T-helper 2 cell treated with Interferon-gamma antibody and Interleukin-4, amounts not matched to agents 5 μg/mL and 100 μg/mL, for 36 hours (primary cell): Measurements from ENCODE around the gene DNAJC3.
"Not testable (repeated sequence)": the region's sequence is repeated elsewhere in the genome, so short reads cannot be mapped to it uniquely, and the experiment has no call there.

ENCODE experiments used
- DNase-seq: peaks from one replicate; pipeline ENCODE4 v3.0.0; 2021; ENCODE audit warnings: low spot score
- H3K27ac Mint-ChIP-seq: one replicate; pipeline ENCODE4 v1.8.0; 2021; ENCODE audit warnings: mild to moderate bottlenecking, mixed read lengths
- H3K27me3 Mint-ChIP-seq: one replicate; pipeline ENCODE4 v1.8.0; 2021; ENCODE audit warnings: low read depth, mixed read lengths
- H3K36me3 Mint-ChIP-seq: one replicate; pipeline ENCODE4 v1.8.0; 2021; ENCODE audit warnings: low read depth, mixed read lengths
- H3K4me1 Mint-ChIP-seq: one replicate; pipeline ENCODE4 v1.8.0; 2021; ENCODE audit warnings: low read depth, mixed read lengths
- H3K4me3 Mint-ChIP-seq: one replicate; pipeline ENCODE4 v1.8.0; 2022; ENCODE audit warnings: mild to moderate bottlenecking, moderate library complexity, mixed read lengths
- H3K9me3 Mint-ChIP-seq: one replicate; pipeline ENCODE4 v1.8.0; 2021; ENCODE audit warnings: mixed read lengths

Gene DNAJC3

GRCh38 chr13:95713651-95714050, 36.7 kb downstream of the DNAJC3 start:
- Mint-ChIP-seq H3K36me3 (peaks cover 53% of the 10 kb centered on the region), H3K27ac (no peak overlapping the region), H3K4me1 (no peaks in the 10 kb centered on the region), H3K4me3 (no peak overlapping the region), H3K9me3 (peaks cover 12% of the 10 kb centered on the region), H3K27me3 (no peaks in the 10 kb centered on the region)
- no peak for DNase-seq

DNA sequence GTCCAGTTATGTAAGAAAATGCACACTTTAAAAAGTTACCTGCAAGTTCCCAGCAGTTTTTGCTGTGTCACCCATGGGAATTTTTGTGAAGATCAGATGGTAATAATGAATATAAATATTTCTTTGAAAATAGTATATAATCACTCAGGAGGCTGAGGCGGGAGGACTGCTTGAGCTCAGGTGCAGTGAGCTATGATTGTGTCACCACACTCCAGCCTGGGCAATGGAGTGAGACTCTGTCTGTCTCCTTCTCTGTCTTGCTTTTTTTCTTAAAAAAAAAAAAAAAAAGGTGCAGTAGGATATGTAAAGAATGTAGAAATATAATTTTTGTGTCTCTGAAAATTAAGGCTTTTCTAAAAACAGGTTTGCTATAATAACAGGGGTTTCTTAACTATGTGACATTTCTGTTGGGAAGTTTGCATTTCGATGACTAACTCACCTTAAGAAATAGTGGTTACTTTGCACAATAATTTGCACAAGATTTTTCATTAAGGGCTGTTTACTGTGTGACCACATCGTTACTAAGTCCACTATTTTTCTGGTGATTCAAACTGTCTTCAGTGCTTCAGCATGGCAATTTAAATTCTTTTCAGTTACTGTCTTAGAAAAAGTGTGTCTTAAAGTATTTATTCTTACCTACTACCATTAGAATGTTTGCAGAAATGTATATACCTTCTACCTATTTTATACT, 37.3 kb downstream of the DNAJC3 start:
- Mint-ChIP-seq H3K27ac (no peak overlapping the region), H3K4me3 (no peak overlapping the region), H3K4me1 (no peaks in the 10 kb centered on the region), H3K27me3 (no peaks in the 10 kb centered on the region), H3K9me3 (peaks cover 12% of the 10 kb centered on the region), H3K36me3 (peaks cover 55% of the 10 kb centered on the region)
- DNase-seq, result no peak

GRCh38 chr13:95716231-95716630, 39.3 kb downstream of the DNAJC3 start:
- Mint-ChIP-seq H3K36me3 (peaks cover 43% of the 10 kb centered on the region), H3K9me3 (peaks cover 12% of the 10 kb centered on the region), H3K4me3 (no peak overlapping the region), H3K4me1 (no peaks in the 10 kb centered on the region), H3K27ac (no peak overlapping the region), H3K27me3 (no peaks in the 10 kb centered on the region)
- DNase-seq, result no peak

GRCh38 chr13:95722241-95722640, 45.3 kb downstream of the DNAJC3 start:
- Mint-ChIP-seq H3K4me1 (peaks cover 8% of the 10 kb centered on the region), H3K27ac (no peak overlapping the region), H3K27me3 (no peaks in the 10 kb centered on the region), H3K9me3 (no peaks in the 10 kb centered on the region), H3K36me3 (peaks cover 38% of the 10 kb centered on the region), H3K4me3 (no peak overlapping the region)
- no peak for DNase-seq

DNA sequence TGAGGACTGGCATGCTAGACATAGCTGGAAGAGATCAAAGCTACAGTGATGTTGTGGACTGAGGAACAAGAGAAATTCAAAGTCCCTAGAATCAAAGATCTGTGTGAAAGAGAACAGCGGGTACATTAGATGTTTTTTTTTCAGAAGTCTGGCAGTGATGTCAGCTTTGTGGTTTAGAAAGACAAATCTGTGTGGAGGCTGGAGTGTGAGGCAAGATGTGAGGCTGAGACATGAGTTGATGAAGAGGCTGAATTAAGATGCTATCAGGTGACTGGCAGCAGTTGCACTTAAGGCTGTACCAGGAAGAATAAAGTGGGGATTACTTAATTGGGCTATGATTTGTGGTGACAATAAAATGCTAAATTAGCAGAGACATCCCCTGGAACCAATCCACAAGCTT, 46.5 kb downstream of the DNAJC3 start:
- Mint-ChIP-seq H3K36me3 (peaks cover 42% of the 10 kb centered on the region), H3K4me3 (no peak overlapping the region), H3K4me1 (peaks cover 8% of the 10 kb centered on the region), H3K27ac (no peak overlapping the region), H3K27me3 (no peaks in the 10 kb centered on the region), H3K9me3 (no peaks in the 10 kb centered on the region)
- no peak for DNase-seq

DNA sequence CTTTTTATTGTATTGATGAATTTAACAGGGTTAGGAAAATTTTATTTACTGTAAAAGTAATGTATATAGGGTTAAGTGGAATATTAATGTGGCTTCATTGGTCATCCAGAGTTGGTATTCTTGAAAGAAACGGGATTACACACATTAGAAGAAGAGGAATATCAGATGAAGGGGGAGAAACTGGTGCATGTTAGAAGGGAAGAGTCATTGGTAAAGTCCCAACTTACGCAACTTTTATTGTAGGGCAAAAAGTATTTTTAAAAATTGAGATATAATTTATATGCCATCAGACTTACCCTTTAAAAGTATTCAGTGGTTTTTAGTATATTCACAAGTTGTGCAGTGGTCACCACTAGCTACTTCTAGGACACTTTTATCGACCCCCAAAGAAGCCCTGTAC, 47.3 kb downstream of the DNAJC3 start:
- Mint-ChIP-seq H3K4me3 (no peak overlapping the region), H3K4me1 (peaks cover 8% of the 10 kb centered on the region), H3K9me3 (no peaks in the 10 kb centered on the region), H3K27ac (no peak overlapping the region), H3K27me3 (no peaks in the 10 kb centered on the region), H3K36me3 (peaks cover 40% of the 10 kb centered on the region)
- no peak for DNase-seq

DNA sequence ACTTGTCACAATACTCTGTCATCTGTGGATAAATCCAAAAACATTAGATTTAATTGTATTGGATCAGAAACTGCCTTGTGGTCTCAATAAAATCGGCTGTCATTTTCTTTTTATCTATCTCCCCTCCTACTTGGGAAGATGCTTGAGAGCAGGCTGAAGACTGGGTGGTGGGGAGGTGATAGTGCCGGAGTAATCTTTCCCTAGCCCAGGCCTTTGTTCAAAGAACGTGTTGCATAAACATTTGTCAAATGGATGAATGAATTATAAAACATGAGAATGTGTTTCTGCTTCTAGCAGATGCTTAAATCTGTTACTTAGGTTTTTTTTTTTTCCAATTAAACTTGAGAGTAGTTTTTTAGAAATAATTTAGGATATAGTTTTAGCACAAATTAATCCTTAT, 49.9 kb downstream of the DNAJC3 start:
- Mint-ChIP-seq H3K4me3 (no peak overlapping the region), H3K27me3 (no peaks in the 10 kb centered on the region), H3K36me3 (peaks cover 63% of the 10 kb centered on the region), H3K27ac (no peak overlapping the region), H3K9me3 (peaks cover 19% of the 10 kb centered on the region), H3K4me1 (peaks cover 9% of the 10 kb centered on the region)
- DNase-seq, result no peak

- Mint-ChIP-seq H3K27ac (no peak overlapping the region), H3K27me3 (no peaks in the 10 kb centered on the region)
Measured at GRCh38 chr13:95728957-95729356, 52.0 kb downstream of the DNAJC3 start.

GRCh38 chr13:95734124-95734523, 57.2 kb downstream of the DNAJC3 start:
- no peaks in the 10 kb centered on the region for H3K27me3 Mint-ChIP-seq
- H3K4me1 Mint-ChIP-seq, result peaks cover 2% of the 10 kb centered on the region
- DNase-seq, result no peak
- no peak overlapping the region for H3K4me3 Mint-ChIP-seq
- no peak overlapping the region for H3K27ac Mint-ChIP-seq
- peaks cover 50% of the 10 kb centered on the region for H3K36me3 Mint-ChIP-seq
- H3K9me3 Mint-ChIP-seq, result peaks cover 45% of the 10 kb centered on the region

More at GRCh38 chr13:95728957-95729356, 52.0 kb downstream of the DNAJC3 start:
- H3K4me1 Mint-ChIP-seq, result peaks cover 2% of the 10 kb centered on the region
- no peak for DNase-seq
- H3K9me3 Mint-ChIP-seq, result peaks cover 38% of the 10 kb centered on the region
- peaks cover 69% of the 10 kb centered on the region for H3K36me3 Mint-ChIP-seq
- no peak overlapping the region for H3K4me3 Mint-ChIP-seq

GRCh38 chr13:95740071-95740978, 63.4 kb downstream of the DNAJC3 start:
- not testable (repeated sequence) for DNase-seq, H3K36me3 Mint-ChIP-seq, H3K27ac Mint-ChIP-seq, H3K27me3 Mint-ChIP-seq, H3K4me3 Mint-ChIP-seq, H3K4me1 Mint-ChIP-seq, H3K9me3 Mint-ChIP-seq

- Mint-ChIP-seq H3K4me1 (peaks cover 2% of the 10 kb centered on the region), H3K27me3 (no peaks in the 10 kb centered on the region), H3K36me3 (peaks cover 8% of the 10 kb centered on the region), H3K4me3 (no peak overlapping the region), H3K9me3 (peaks cover 8% of the 10 kb centered on the region), H3K27ac (no peak overlapping the region)
- no peak for DNase-seq
Measured at GRCh38 chr13:95740979-95741320, 64.0 kb downstream of the DNAJC3 start.

DNA sequence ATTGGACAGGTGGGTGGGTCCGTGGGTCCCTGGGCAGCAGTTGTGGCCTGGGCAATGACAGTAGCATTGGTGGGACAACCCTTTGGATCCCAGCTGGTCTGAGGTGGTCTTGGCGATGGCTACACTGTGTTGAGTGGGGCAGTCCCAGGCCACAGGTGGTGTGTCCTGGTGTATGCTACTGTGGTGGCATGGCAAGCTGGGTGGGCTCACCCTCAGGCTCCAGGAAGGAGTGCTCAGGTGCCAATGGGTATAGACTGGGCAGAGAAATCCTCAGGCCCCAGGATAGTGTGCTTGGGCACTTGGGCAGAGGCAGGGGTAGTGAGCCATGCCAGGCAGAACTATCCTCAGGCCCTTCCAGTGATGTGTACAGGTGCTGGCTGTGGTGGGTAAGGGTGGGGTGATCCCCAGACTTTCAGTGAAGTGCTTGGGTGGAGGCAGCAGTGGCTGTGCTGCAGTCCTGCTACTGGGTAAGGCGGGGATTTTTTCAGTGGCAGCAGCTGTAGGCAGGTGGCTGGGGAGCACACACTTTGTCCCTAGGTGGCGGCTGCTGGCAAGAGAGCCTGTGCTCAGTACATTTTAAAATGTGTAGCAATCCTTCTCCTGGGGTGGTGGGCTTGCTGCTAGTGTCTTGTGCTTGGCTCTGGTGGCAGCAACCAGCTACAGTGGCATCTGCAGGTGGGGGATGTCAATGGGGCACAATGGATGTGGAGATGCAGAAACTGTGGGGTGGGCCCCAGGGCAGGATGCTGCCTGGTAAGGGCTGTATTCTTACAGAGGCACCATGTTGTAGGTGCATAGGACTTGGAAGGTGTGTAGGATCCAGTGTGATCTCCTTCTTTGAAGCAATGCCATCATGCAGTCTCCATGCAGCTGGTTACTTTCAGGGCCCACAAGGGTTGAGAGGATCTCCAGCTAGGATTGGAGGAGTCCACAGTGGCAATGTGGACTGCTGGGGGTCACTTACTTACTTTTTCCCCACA, 64.9 kb downstream of the DNAJC3 start:
- peaks cover 8% of the 10 kb centered on the region for H3K9me3 Mint-ChIP-seq
- DNase-seq, result no peak
- H3K4me3 Mint-ChIP-seq, result no peak overlapping the region
- no peaks in the 10 kb centered on the region for H3K27me3 Mint-ChIP-seq
- no peak overlapping the region for H3K27ac Mint-ChIP-seq
- H3K4me1 Mint-ChIP-seq, result peaks cover 2% of the 10 kb centered on the region
- H3K36me3 Mint-ChIP-seq, result peaks cover 8% of the 10 kb centered on the region

- no peak overlapping the region for H3K27ac Mint-ChIP-seq
- peaks cover 2% of the 10 kb centered on the region for H3K4me1 Mint-ChIP-seq
- H3K9me3 Mint-ChIP-seq, result peaks cover 8% of the 10 kb centered on the region
- H3K4me3 Mint-ChIP-seq, result no peak overlapping the region
- no peaks in the 10 kb centered on the region for H3K27me3 Mint-ChIP-seq
- H3K36me3 Mint-ChIP-seq, result peaks cover 8% of the 10 kb centered on the region
- DNase-seq, result no peak
Measured at GRCh38 chr13:95743192-95743591, 66.3 kb downstream of the DNAJC3 start.
